Gastroesophageal sphincter (tissue), 4 donors: Measurements from ENCODE around the gene LRCH2. TPM values are rescaled to one million over a fixed set of nuclear protein-coding genes. Genes with fewer than 3 reads are reported as not detected.

Experiments
- ATAC-seq: fragments of 150-250 bp; one replicate; pipeline ENCODE4 v1.9.1; 2016; ENCODE audit warnings: mild to moderate bottlenecking, moderate library complexity
- H3K27ac ChIP-seq, 4 donors: fragments of 200-600 bp; sonication (generic) in 3 of 4; 1 replicate in 3 of 4; 2 replicates in 1 of 4; pipeline ENCODE4 v1.5.1; 2016 to 2019
- H3K27me3 ChIP-seq: fragments of 200-600 bp; sonication (generic); one replicate; pipeline ENCODE4 v1.5.1; 2019
- H3K36me3 ChIP-seq, 2 donors: fragments of 200-600 bp; sonication (generic); one replicate each; pipeline ENCODE4 v1.5.1; 2019; ENCODE audit warnings: control low read depth in 1 of 2
- H3K4me1 ChIP-seq, 3 donors: fragments of 200-600 bp; sonication (generic); 1 replicate in 2 of 3; 2 replicates in 1 of 3; pipeline ENCODE4 v1.5.1; 2016 to 2019; ENCODE audit warnings: control low read depth in 2 of 3
- H3K4me3 ChIP-seq, 2 donors: fragments of 200-600 bp; sonication (generic); one replicate each; pipeline ENCODE4 v1.5.1; 2019; ENCODE audit warnings: mild to moderate bottlenecking in 1 of 2, moderate library complexity in 1 of 2
- H3K9me3 ChIP-seq, 3 donors: fragments of 200-600 bp; sonication (generic); one replicate each; pipeline ENCODE4 v1.5.1; 2017 to 2019; ENCODE audit warnings: control low read depth in 2 of 3
- EP300 ChIP-seq: sonication (generic); formaldehyde crosslinking; IDR thresholded peaks from one replicate; pipeline ENCODE4 v1.6.1; 2017; ENCODE audit warnings: antibody characterized with exemption, mild to moderate bottlenecking
- POLR2A ChIP-seq, 2 donors: fragments of 450-650 bp; IDR thresholded peaks; one replicate each; pipeline ENCODE4 v1.6.1; 2017; ENCODE audit warnings: antibody characterized with exemption in 2 of 2, mild to moderate bottlenecking in 2 of 2, moderate library complexity in 1 of 2
- POLR2AphosphoS5 ChIP-seq: sonication (generic); formaldehyde crosslinking; IDR thresholded peaks from one replicate; pipeline ENCODE4 v1.6.1; 2017; ENCODE audit warnings: antibody characterized with exemption
- WGBS, 2 donors: methylation state at CpG; one replicate each; pipeline ENCODE4 v1.1.5; 2018; ENCODE audit warnings: low coverage in 1 of 2; 5-methylcytosine and 5-hydroxymethylcytosine counted together
- total RNA-seq, 4 donors: library from RNA; depleted of rRNA; stranded (reverse); fragments of >200 nt; gene quantifications; one replicate each; pipeline ENCODE4 v1.1.0, GENCODE V29; 2016
- TF ChIP-seq, protein P1 (sequence below), 4 experiments: fragments of 200-600 bp in 2 of 4; fragments of 450-650 bp in 2 of 4; sonication (generic) in 1 of 4; IDR thresholded peaks; one replicate each; pipeline ENCODE4 v1.5.1; 2017 to 2019; ENCODE audit warnings: antibody characterized with exemption in 4 of 4, mild to moderate bottlenecking in 2 of 4, moderate library complexity in 2 of 4

Gene LRCH2
- total RNA-seq, 4 donors from 2014 or later: 10.8 to 17.1 (median 14.5) TPM

DNA sequence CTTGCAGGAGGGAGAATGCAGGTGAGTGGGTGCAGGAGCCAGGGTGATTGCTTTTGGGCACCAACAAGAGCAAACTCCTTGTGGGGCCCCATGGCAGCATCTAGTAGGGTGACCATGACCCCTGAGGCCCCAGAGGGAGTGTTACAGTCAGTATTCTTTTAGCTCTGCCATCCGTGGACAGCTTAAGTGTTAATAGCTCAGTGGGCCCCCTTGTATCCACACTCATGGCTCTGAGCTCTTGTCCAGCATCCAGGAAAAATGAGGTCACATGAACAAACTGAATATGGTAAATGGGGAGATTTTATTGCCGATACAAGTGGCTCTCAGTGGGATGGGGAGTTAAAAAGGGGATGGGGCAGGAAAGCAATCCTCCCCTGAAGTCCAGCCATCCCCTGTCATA lies 27.3 kb upstream of the LRCH2 start:
- 67% methylated on average over 1 of the region's 2 CpGs; no CpG with 5 or more reads in 1 of the 2 donors for WGBS, 2 donors
- Histone ChIP-seq H3K4me3 (no peak overlapping the region), H3K9me3 (no peaks in the 10 kb centered on the region), H3K4me1 (no peaks in the 10 kb centered on the region), H3K27ac (no peak overlapping the region), H3K27me3 (no peaks in the 10 kb centered on the region), H3K36me3 (no peaks in the 10 kb centered on the region)
- TF ChIP-seq, protein P1, sequence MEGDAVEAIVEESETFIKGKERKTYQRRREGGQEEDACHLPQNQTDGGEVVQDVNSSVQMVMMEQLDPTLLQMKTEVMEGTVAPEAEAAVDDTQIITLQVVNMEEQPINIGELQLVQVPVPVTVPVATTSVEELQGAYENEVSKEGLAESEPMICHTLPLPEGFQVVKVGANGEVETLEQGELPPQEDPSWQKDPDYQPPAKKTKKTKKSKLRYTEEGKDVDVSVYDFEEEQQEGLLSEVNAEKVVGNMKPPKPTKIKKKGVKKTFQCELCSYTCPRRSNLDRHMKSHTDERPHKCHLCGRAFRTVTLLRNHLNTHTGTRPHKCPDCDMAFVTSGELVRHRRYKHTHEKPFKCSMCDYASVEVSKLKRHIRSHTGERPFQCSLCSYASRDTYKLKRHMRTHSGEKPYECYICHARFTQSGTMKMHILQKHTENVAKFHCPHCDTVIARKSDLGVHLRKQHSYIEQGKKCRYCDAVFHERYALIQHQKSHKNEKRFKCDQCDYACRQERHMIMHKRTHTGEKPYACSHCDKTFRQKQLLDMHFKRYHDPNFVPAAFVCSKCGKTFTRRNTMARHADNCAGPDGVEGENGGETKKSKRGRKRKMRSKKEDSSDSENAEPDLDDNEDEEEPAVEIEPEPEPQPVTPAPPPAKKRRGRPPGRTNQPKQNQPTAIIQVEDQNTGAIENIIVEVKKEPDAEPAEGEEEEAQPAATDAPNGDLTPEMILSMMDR (IDR thresholded peaks at IDR 0.05): no peak
- no peak for TF ChIP-seq POLR2AphosphoS5
- no peak for TF ChIP-seq EP300
- TF ChIP-seq POLR2A (IDR thresholded peaks at IDR 0.05): no peak
- ATAC-seq: no peak

DNA sequence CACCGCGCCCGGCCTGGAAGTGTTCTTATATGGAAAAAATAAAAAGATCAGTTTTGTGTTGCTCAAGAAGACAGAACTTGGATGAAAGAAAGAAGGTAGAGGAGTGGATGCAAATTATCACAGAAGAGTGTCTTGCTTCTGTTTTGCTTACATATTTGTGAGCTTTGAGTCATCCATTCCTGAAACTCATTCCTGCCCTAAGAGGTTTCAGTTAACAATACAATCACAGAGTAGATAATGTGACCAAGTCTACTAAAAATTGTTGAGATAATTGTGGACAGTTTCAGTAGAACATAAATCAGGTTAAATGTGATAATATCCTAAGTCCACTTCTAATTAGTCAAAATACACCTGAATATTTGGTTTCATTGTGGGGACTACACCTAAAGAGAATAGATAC lies 26.4 kb upstream of the LRCH2 start:
- Histone ChIP-seq H3K36me3 (no peaks in the 10 kb centered on the region), H3K9me3 (no peaks in the 10 kb centered on the region), H3K4me1 (no peaks in the 10 kb centered on the region), H3K27me3 (no peaks in the 10 kb centered on the region), H3K27ac (no peak overlapping the region), H3K4me3 (no peak overlapping the region)
- WGBS, 2 donors: no CpG with 5 or more reads among the region's 3 CpGs
- TF ChIP-seq EP300: no peak
- TF ChIP-seq POLR2A (IDR thresholded peaks at IDR 0.05): no peak
- TF ChIP-seq, protein P1 (IDR thresholded peaks at IDR 0.05): no peak
- ATAC-seq: no peak

DNA sequence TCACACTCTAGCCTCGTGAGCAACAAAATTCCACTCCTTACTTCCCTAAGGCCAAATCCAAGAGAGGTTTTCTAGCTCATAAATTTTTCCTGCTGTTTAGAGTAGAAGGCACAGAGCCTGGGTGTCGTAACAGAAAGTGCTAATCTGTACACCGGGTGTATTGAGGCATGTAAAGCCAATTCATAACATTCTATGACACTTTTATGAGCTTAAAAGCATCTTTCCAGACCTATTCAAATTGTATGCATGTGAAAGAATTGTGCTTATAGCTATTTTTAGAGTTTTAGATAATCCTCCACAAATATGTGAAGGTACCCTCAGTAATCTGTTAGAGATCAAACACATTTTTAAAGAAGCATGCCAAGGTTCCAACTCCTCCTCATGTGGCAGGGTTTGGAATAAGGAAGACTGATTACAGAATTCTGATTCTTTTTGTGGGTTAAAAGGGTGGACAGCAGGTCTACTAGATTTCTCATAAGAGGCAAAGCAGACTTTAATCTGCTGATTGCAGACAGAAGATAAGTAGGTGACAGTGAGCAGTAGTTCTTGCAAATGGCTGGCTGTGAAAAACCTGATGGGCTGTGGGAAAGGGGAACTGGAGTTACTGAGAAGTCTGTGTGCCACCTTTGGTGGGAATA lies 25.5 kb upstream of the LRCH2 start:
- 54 to 82% methylated on average over 2 to 3 of the region's 3 CpGs for WGBS, 2 donors

DNA sequence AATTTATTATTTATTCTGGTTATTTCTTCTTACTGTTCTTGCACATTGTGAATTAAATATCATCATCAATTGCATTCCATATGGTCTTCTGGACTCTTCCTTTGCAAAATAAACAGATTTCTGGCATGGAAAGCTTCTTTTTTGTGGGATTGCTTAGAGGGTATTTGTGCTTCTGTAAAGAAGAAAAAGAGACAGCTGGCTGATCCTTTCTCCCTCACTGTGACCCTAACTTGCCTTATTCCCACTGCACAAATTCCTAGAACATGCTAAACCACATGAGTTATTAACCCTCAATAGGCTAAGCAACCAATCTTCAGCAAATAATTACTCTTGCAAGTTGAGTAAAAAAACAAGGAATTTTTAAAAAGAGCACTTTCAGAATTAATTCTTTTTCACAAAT lies 23.8 kb upstream of the LRCH2 start:
- Histone ChIP-seq H3K36me3 (no peaks in the 10 kb centered on the region), H3K27ac (no peak overlapping the region), H3K4me1 (no peaks in the 10 kb centered on the region), H3K27me3 (no peaks in the 10 kb centered on the region), H3K9me3 (no peaks in the 10 kb centered on the region), H3K4me3 (no peak overlapping the region)
- ATAC-seq: no peak
- TF ChIP-seq EP300 (no peak), POLR2AphosphoS5 (no peak), POLR2A (IDR thresholded peaks at IDR 0.05) (no peak)
- TF ChIP-seq, protein P1 (IDR thresholded peaks at IDR 0.05): no peak

More for the DNA sequence above, 25.5 kb upstream of the LRCH2 start:
- Histone ChIP-seq H3K27me3 (no peaks in the 10 kb centered on the region), H3K9me3 (no peaks in the 10 kb centered on the region), H3K36me3 (no peaks in the 10 kb centered on the region), H3K27ac (no peak overlapping the region), H3K4me1 (no peaks in the 10 kb centered on the region), H3K4me3 (no peak overlapping the region)
- TF ChIP-seq POLR2A (IDR thresholded peaks at IDR 0.05): no peak
- TF ChIP-seq POLR2AphosphoS5: no peak
- TF ChIP-seq, protein P1 (IDR thresholded peaks at IDR 0.05): no peak
- TF ChIP-seq EP300: no peak
- no peak for ATAC-seq

DNA sequence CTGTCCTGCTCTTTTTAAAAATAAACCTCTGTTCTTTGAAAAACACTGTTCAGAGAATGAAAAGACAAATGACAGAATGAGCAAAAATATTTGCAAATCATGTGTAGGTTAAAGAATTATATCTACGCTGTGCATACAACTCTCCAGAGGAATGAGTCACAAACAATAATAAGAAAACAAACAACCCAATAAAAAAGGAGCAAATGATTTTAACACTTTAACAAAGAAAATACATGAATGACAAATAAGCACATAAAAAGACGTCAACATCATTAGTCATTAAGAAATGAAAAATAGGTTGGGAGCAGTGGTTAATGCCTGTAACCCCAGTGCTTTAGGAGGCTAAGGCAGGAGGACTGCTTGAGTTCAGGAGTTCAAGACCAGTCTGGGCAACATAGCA lies 21.1 kb upstream of the LRCH2 start:
- Histone ChIP-seq H3K36me3 (no peaks in the 10 kb centered on the region), H3K27me3 (no peaks in the 10 kb centered on the region), H3K4me3 (no peak overlapping the region), H3K4me1 (no peaks in the 10 kb centered on the region), H3K9me3 (no peaks in the 10 kb centered on the region), H3K27ac (no peak overlapping the region)
- 64 to 68% methylated on average over 2 of the region's 2 CpGs for WGBS, 2 donors
- no peak for ATAC-seq
- no peak for TF ChIP-seq POLR2AphosphoS5
- TF ChIP-seq, protein P1 (IDR thresholded peaks at IDR 0.05): no peak
- TF ChIP-seq POLR2A (IDR thresholded peaks at IDR 0.05): no peak
- no peak for TF ChIP-seq EP300
